Right lobe of liver (tissue), 4 donors: ENCODE measurements around the gene ING2.

Experiments used
- CTCF ChIP-seq, 4 donors: fragments of 200-600 bp in 3 of 4; fragments of 450-650 bp in 1 of 4; IDR thresholded peaks; one replicate each; pipeline versions ENCODE4 v1.5.1 to v1.8.0; 2016 to 2022; ENCODE audit warnings: antibody characterized with exemption in 4 of 4, mild to moderate bottlenecking in 2 of 4
- POLR2A ChIP-seq: fragments of 450-650 bp; IDR thresholded peaks from one replicate; pipeline ENCODE4 v1.6.1; 2017; ENCODE audit warnings: antibody characterized with exemption, mild to moderate bottlenecking
- donor health status: DM: no; HTN: no; CAD: no.
- donor health status: DM: no; HTN: no; CAD: no.
- donor health status: DM: no; HTN: yes; CAD: no.

GRCh38 chr4:183558873-183559272 lies 54.0 kb downstream of the ING2 start:
- TF ChIP-seq CTCF (IDR thresholded peaks at IDR 0.05): no peak
- TF ChIP-seq POLR2A: no peak
